GM18526 (cell line): ENCODE data around the gene SOD2.

Experiments
- POLR2A ChIP-seq: IDR thresholded peaks from 3 replicates; pipeline ENCODE4 v1.6.1; 2011; ENCODE audit not compliant: insufficient read length; ENCODE audit errors: extremely low read depth

Gene SOD2

DNA sequence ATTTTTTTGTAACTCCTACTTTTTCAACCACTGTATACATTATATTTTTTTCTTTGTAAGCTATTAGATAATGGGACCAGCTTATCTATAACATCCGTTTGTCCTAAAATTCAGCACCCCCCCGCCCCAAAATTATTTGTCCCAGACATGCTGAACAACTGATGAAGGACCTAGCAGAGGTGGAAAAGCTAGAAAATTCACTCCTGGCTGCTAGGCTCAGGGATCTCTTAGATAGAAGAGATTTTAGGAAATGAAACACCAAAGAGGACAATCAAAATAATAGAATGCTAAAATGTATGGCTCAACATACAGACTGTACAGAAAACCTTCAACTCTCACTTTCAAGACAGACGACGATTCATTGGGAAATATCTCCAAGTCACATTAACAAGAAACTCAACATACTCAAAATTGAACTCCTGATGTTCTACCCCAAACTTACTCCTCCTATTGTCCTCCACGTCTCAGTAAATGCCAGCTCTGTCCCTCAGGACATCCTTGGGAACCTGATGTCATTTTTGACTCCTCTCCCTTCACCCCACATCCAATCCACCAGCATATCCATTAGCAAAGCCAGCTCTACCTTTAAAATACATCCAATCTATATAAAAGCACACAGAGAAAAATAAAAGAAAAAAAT lies 4.7 kb downstream of the SOD2 start:
- TF ChIP-seq POLR2A: no peak

DNA sequence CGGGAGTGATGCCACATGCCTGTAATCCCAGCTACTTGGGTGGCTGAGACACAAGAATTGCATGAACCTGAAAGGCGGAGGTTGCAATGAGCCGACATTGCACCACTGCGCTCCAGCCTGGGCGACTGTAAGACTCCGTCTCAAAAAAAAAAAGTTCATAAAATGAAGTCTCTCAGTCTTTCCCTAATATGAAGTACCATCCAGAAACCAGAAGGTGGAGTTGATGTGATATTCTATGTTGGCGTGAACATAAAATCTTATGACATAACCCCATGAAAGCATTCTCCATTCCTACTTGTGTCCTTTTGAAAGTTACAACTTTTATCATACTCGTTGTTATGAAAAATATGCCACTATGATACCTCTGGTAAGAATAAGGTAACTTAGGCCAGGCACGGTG lies 5.7 kb downstream of the SOD2 start:
- no peak for TF ChIP-seq POLR2A

GRCh38 chr6:159686703-159687102 lies 6.3 kb downstream of the SOD2 start:
- TF ChIP-seq POLR2A: no peak

DNA sequence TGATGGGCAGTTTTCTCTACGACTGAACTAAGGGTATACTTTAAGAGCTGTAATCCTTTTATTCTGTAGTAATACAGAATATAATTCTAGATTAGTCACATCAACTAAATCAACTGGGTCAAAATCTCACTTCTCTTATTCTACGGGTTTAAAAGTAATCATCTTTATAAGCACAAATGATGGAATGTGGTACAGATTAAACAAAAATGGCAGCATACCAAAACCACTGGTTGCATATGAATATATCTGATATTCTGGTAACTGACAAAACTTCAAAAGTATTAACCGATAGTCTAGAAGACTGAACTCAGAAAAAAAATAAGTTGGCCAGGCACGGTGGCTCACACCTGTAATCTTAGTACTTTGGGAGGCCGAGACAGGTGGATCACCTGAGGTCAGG lies 7.0 kb downstream of the SOD2 start:
- no peak for TF ChIP-seq POLR2A

DNA sequence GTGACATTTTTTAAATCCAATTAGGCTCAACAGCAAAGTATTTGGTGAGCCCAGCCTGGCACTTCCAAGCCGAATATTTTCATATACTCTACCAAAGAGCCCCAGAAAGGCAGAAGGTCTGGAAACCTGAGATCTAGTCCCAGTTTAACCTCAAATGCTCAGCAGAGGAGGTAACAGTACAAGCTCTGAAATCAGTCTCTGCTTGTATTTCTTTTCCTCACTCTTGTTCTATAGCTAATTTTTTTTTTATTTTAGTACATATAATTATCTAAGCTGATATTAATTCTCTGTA lies 9.1 kb downstream of the SOD2 start:
- no peak for TF ChIP-seq POLR2A

- no peak for TF ChIP-seq POLR2A
Measured at GRCh38 chr6:159682810-159683209, 10.2 kb downstream of the SOD2 start.

DNA sequence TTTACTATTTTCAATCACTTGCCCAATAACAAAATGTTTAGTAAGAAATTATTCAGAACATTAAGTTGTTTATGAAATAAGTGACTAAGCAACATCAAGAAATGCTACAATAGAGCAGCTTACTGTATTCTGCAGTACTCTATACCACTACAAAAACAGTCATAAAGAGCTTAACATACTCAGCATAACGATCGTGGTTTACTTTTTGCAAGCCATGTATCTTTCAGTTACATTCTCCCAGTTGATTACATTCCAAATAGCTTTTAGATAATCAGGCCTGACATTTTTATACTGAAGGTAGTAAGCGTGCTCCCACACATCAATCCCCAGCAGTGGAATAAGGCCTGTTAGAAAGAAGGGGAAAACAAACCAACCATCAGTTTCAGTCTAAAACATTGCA lies 10.7 kb downstream of the SOD2 start:
- no peak for TF ChIP-seq POLR2A

DNA sequence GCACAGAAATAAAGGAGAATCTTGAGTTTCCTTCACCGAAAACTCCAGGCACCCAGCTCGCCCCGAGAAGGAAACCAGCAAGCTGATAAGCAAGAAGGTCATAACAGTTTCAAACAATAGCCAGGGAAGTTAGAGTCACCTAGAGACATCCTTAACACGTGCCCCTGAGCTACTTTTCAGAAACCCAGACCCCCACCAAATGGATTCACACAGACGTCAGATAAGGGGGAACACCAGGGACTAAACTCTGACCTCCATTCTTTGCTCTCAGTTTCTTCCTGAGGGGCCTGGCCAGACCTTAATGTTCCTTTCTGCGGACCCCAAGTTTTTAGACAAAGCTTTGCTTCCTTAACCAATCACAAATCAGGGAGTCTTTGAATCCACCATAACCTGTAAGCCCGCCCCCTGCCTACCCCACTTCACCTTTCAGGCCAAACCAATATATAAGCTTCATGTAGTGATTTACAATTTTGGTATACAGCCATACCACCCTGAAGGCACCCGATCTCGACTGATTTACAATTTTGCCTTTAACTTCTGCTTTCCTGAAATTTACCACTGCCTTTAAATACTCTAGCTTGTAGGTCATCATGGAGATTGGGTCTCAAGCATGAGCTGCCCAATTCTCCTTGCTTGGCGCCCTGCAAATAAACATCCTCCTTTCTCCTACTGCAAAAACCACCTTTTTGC lies 11.7 kb downstream of the SOD2 start:
- TF ChIP-seq POLR2A: no peak

GRCh38 chr6:159680104-159680503 lies 12.9 kb downstream of the SOD2 start:
- TF ChIP-seq POLR2A: no peak

DNA sequence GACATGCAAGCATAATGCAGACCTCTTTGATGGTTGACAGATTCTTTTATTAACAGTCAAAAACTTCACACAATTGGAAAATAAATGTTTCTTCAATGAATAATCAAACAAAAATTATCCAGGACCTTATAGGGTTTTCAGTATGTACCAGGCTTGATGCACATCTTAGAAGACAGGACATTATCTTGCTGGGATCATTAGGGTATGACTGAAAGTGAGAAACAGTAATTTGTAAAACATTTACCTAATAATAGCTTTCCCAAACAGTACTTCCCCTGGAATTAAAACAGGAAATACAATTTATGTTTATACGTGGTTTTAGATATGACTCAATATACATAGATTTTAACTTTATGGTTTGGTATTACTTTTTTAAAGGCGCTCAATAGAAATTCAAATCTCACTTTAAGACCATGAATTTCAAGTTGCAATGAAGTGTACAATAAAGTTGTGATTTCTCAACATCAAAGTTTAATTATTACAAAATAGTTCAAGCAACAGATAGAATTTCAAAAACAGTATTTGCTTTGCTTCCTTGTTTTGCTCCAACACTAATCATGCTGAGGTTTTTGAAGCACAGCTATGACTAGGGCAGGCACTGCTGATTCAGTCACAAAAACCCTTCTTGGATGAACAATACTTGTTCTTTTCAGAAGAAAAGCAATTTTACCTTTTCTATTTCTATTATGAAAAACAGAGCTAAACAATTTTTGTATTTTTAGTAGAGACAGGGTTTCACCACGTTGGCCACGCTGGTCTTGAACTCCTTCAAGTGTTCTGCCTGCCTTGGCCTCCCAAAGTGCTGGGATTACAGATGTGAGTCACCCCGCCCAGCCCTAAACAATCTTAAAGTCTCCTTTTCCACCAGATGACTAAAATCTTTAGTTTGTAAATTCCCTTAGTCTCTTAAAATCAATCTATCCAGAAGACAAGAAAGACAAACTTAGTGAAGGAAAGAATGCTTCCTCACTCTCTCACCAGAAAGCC lies 13.7 kb downstream of the SOD2 start:
- TF ChIP-seq POLR2A: no peak

GRCh38 chr6:159678574-159678973 lies 14.5 kb downstream of the SOD2 start:
- TF ChIP-seq POLR2A: no peak

DNA sequence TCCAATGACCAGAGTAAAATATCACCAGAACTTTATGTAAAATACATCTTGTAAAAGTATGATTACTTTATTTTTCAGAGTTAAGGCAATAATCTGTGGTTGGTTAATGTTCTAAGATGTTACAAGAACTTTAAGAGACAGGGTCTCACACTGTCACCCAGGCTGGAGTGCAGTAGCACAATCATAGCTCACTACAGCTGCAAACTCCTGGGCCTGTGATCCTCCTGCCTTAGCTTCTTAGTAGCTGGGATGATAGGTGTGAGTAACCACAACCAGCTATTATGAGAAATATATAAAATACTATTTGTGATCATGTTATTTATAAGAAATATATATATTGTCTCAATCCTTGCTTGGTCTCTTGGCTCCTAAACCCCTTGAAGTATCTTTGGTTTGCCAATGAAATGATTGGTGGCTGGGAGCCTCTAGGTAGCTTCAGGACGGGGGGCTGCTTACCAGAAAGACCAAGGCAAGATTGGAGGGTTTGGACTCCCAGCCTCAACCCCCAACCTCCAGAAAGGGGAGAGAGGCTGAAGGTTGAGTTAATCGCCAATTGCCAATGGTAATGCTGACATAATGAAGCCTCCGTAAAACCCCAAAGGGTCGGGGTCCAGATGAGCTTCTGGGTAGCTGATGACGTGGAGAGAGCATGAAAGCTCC lies 15.4 kb downstream of the SOD2 start:
- TF ChIP-seq POLR2A: no peak

- no peak for TF ChIP-seq POLR2A
Measured at GRCh38 chr6:159676890-159677505, 16.0 kb downstream of the SOD2 start.

DNA sequence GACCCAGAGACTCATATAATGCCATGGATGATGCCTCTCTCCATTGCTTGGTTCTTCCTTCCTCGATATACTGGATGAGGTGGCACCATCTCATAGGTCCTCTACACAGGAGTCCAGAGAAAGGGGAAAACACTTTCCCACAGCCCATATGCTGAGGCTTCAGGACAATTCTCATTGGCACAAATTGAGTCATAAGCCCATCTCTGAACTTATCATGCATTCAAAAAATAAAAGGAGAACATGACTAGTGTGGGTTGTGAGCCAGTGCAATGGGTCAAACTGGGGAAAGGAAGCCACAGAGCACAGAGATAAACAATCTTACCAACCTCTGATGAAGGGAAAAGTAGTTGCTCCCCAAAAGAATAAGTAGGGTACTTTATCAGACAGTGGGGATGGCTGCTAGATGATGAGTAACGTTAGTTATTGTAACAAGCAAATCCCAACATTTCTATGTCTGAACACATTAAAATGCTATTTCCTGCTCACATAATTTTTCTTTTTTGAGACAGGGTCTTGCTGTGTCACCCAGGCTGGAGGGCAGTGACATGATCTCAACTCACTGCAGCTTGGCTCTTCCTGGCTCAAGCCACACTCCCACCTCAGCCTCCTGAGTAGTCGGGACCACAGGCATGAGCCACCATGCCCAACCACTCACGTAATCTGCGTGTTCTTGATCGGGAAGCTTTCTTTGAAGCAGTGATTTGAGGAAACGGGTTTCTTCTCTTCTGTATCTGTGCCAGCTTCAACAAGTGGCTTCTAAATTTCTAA lies 27.0 kb downstream of the SOD2 start:
- TF ChIP-seq POLR2A: no peak
